ENCODE data around the gene TNFSF13.

GRCh38 chr17:7574176-7574953 lies 15.8 kb downstream of the TNFSF13 start:
- no peak for TF ChIP-seq POLR2A (IDR thresholded peaks at IDR 0.05)
- no peak for TF ChIP-seq CTCF (IDR thresholded peaks at IDR 0.05)

Data from uterus (tissue), 2 donors.